ENCODE results near the gene ITGAE.

The ITGAE gene

DNA sequence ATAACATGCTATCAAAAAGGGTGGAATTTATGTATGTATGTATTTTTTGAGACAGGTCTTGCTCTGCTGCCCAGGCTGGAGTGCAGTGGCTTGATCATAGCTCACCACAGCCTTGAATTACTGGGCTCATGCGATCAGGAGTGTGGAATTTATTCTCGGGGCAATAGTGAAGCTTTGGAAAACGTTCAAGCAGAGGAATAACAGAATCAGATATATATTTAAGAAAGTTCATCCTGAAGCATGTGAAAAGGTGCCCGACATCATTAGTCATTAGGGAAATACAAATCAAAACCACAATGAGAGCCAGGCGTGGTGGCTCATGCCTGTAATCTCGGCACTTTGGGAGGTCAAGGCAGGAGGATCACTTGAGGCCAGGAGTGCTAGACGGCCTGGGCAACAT, 7.7 kb upstream of the ITGAE start:
- Histone ChIP-seq H3K9ac (ENCODE audit: low read length) (no peak overlapping the region), H3K27ac (ENCODE audit: low read depth, low read length) (no peak overlapping the region), H3K27me3 (ENCODE audit: insufficient read depth, low read length, poor library complexity) (no peaks in the 10 kb centered on the region), H3K79me1 (ENCODE audit: low read length) (no peaks in the 10 kb centered on the region), H3K4me2 (ENCODE audit: low read length) (no peak overlapping the region), H2BK5ac (ENCODE audit: low read length) (no peak overlapping the region), H3K56ac (ENCODE audit: low read length) (no peak overlapping the region), H2AK5ac (ENCODE audit: low read length) (no peak overlapping the region), H2BK120ac (ENCODE audit: low read depth, low read length) (no peak overlapping the region), H4K8ac (ENCODE audit: low read depth, low read length) (no peak overlapping the region), H3K4me1 (ENCODE audit: control insufficient read depth, low read depth, low read length) (no peaks in the 10 kb centered on the region), H3K18ac (ENCODE audit: low read length) (no peak overlapping the region), H2BK15ac (replicated peaks; ENCODE audit: low read depth) (no peak overlapping the region), H3K79me2 (ENCODE audit: control insufficient read depth, insufficient read depth, low read length) (no peaks in the 10 kb centered on the region), H3K4ac (ENCODE audit: low read depth, low read length) (no peak overlapping the region), H3K23ac (ENCODE audit: low read length) (no peak overlapping the region), H4K5ac (ENCODE audit: low read length) (no peak overlapping the region), H3K36me3 (ENCODE audit: control insufficient read depth, insufficient read depth, low read length) (peaks cover 13% of the 10 kb centered on the region), H3K4me3 (ENCODE audit: low read length) (no peak overlapping the region)
- no peak for DNase-seq
- WGBS (ENCODE audit: extremely low coverage, insufficient coverage, low lambda C conversion rate) = no CpG with 5 or more reads among the region's 7 CpGs

DNA sequence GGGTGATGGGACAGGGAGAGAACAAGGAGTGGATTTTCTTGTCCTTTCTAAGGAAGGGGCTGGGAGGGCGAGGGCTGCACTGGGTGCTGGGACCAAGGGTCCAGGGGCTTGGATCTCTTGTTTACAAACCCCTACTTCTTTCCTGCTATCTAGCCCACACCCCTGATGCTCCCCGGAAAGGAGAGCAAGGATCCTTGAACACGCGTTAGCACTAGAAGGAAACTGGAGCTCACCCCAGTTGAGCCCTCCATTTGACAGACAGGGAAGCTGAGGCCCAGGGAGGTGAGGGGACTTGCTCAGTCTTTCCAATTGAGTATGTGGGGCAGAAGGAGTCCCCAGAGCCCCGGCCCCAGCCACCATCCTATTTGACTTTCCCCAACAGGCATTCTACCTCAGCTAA, 4.6 kb upstream of the ITGAE start:
- Histone ChIP-seq H3K79me2 (ENCODE audit: control insufficient read depth, insufficient read depth, low read length) (no peaks in the 10 kb centered on the region), H3K9ac (ENCODE audit: low read length) (no peak overlapping the region), H2BK5ac (ENCODE audit: low read length) (no peak overlapping the region), H3K79me1 (ENCODE audit: low read length) (no peaks in the 10 kb centered on the region), H2BK15ac (replicated peaks; ENCODE audit: low read depth) (no peak overlapping the region), H3K4me1 (ENCODE audit: control insufficient read depth, low read depth, low read length) (no peaks in the 10 kb centered on the region), H3K18ac (ENCODE audit: low read length) (no peak overlapping the region), H3K4ac (ENCODE audit: low read depth, low read length) (no peak overlapping the region), H4K8ac (ENCODE audit: low read depth, low read length) (no peak overlapping the region), H3K56ac (ENCODE audit: low read length) (no peak overlapping the region), H3K4me3 (ENCODE audit: low read length) (no peak overlapping the region), H3K27me3 (ENCODE audit: insufficient read depth, low read length, poor library complexity) (no peaks in the 10 kb centered on the region), H2BK120ac (ENCODE audit: low read depth, low read length) (no peak overlapping the region), H2AK5ac (ENCODE audit: low read length) (no peak overlapping the region), H4K5ac (ENCODE audit: low read length) (no peak overlapping the region), H3K36me3 (ENCODE audit: control insufficient read depth, insufficient read depth, low read length) (peaks cover 8% of the 10 kb centered on the region), H3K27ac (ENCODE audit: low read depth, low read length) (no peak overlapping the region), H3K4me2 (ENCODE audit: low read length) (no peak overlapping the region), H3K23ac (ENCODE audit: low read length) (no peak overlapping the region)
- WGBS (ENCODE audit: extremely low coverage, insufficient coverage, low lambda C conversion rate) = no CpG with 5 or more reads among the region's 5 CpGs
- DNase-seq = no peak

DNA sequence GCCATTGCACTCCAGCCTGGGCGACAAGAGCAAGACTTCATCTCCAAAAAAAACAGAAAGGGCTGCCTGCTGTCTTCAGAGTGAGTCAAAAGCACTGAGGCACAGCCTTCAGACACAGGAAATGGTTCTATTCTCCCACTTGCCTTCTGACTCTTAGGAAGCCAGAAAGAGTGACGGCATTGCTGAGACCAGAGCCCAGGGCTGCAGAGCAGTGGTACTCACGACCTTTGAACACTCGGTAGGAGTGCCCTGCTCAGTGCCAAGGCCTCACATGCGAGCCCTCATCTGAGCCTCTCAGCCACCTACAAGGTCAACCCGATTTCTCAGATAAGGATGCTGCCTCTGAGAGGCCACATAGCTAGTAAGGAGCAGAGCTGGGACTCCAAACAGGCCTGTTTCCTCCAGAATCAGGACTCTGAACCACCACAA, 3.5 kb upstream of the ITGAE start:
- Histone ChIP-seq H3K23ac (ENCODE audit: low read length) (no peak overlapping the region), H3K18ac (ENCODE audit: low read length) (no peak overlapping the region), H3K27me3 (ENCODE audit: insufficient read depth, low read length, poor library complexity) (no peaks in the 10 kb centered on the region), H3K4me1 (ENCODE audit: control insufficient read depth, low read depth, low read length) (no peaks in the 10 kb centered on the region), H3K36me3 (ENCODE audit: control insufficient read depth, insufficient read depth, low read length) (peaks cover 3% of the 10 kb centered on the region), H3K79me1 (ENCODE audit: low read length) (no peaks in the 10 kb centered on the region), H3K9ac (ENCODE audit: low read length) (no peak overlapping the region), H2AK5ac (ENCODE audit: low read length) (no peak overlapping the region), H2BK5ac (ENCODE audit: low read length) (no peak overlapping the region), H3K4ac (ENCODE audit: low read depth, low read length) (no peak overlapping the region), H3K56ac (ENCODE audit: low read length) (no peak overlapping the region), H4K8ac (ENCODE audit: low read depth, low read length) (no peak overlapping the region), H4K5ac (ENCODE audit: low read length) (no peak overlapping the region), H2BK15ac (replicated peaks; ENCODE audit: low read depth) (no peak overlapping the region), H3K4me3 (ENCODE audit: low read length) (no peak overlapping the region), H2BK120ac (ENCODE audit: low read depth, low read length) (no peak overlapping the region), H3K79me2 (ENCODE audit: control insufficient read depth, insufficient read depth, low read length) (no peaks in the 10 kb centered on the region), H3K4me2 (ENCODE audit: low read length) (no peak overlapping the region), H3K27ac (ENCODE audit: low read depth, low read length) (no peak overlapping the region)
- DNase-seq = no peak
- no CpG with 5 or more reads among the region's 6 CpGs for WGBS (ENCODE audit: extremely low coverage, insufficient coverage, low lambda C conversion rate)

DNA sequence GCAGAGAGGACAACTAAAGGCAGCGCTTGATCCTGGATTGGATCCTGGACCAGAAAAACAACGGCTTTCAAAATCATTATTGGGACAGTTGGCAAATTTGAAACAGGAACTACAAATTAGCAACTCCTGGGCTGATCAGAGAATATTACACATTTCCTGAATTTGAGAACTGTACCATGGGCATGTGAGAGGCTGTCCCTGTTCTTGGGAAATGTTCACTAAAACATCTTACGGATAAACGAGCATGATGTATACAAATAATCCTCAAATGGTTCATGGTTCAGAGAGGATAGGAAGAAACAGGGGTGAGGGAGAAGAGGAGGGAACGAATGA, 2.3 kb upstream of the ITGAE start:
- no peaks in the 10 kb centered on the region for H3K79me1 ChIP-seq (ENCODE audit: low read length)
- no peak overlapping the region for H3K56ac ChIP-seq (ENCODE audit: low read length)
- WGBS (ENCODE audit: extremely low coverage, insufficient coverage, low lambda C conversion rate) = no CpG with 5 or more reads among the region's 5 CpGs

DNA sequence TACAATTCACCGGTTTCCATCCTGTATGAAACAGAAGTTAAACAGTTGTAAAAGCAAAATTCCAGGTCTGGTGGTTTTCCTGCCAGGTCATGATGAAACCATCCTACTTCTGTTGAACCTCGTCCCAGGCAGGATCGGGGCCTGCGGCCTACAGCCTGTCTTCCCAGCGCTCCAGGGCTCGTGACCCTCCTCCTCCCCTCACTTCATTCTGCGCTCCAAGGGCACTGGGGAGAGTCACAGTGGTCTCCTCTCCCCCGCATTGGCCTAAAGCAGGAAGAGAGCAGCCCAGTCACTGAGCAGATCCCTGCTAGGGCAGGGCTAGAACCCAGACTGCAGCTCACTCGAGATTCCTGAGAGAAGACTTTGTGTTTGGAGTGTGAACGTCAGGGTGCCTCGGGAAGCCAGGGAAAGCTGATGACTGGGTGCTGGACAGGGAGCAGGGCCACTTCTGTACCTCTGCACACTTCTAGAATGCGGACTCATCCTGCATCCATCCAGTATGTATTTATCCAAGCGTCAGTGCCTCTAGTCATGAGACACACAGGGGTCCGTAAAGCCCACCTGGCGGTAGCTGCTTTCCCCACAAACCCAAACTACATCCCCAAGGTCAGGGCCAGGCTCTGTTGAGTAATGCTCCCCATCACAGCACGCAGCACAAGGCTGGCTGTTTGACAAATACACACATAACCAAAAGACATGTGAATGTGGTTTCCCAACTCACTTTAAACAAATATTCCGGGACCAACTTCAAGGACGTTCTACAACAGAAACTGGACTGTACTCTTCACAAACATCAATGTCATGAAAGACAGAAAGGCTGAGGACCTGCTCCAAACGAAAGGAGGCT, 1.7 kb upstream of the ITGAE start:
- Histone ChIP-seq H3K56ac (ENCODE audit: low read length) (no peak overlapping the region), H4K5ac (ENCODE audit: low read length) (no peak overlapping the region), H3K4me3 (ENCODE audit: low read length) (no peak overlapping the region), H2BK5ac (ENCODE audit: low read length) (no peak overlapping the region), H3K18ac (ENCODE audit: low read length) (no peak overlapping the region), H2BK120ac (ENCODE audit: low read depth, low read length) (no peak overlapping the region), H4K8ac (ENCODE audit: low read depth, low read length) (no peak overlapping the region), H3K4ac (ENCODE audit: low read depth, low read length) (no peak overlapping the region), H2BK15ac (replicated peaks; ENCODE audit: low read depth) (no peak overlapping the region), H2AK5ac (ENCODE audit: low read length) (no peak overlapping the region), H3K4me1 (ENCODE audit: control insufficient read depth, low read depth, low read length) (no peaks in the 10 kb centered on the region), H3K79me2 (ENCODE audit: control insufficient read depth, insufficient read depth, low read length) (no peaks in the 10 kb centered on the region), H3K9ac (ENCODE audit: low read length) (no peak overlapping the region), H3K79me1 (ENCODE audit: low read length) (no peaks in the 10 kb centered on the region), H3K27me3 (ENCODE audit: insufficient read depth, low read length, poor library complexity) (no peaks in the 10 kb centered on the region), H3K4me2 (ENCODE audit: low read length) (no peak overlapping the region), H3K36me3 (ENCODE audit: control insufficient read depth, insufficient read depth, low read length) (peaks cover 3% of the 10 kb centered on the region), H3K23ac (ENCODE audit: low read length) (no peak overlapping the region), H3K27ac (ENCODE audit: low read depth, low read length) (no peak overlapping the region)
- WGBS (ENCODE audit: extremely low coverage, insufficient coverage, low lambda C conversion rate) = no CpG with 5 or more reads among the region's 19 CpGs
- DNase-seq = no peak

More for the DNA sequence above, 2.3 kb upstream of the ITGAE start:
- no peaks in the 10 kb centered on the region for H3K27me3 ChIP-seq (ENCODE audit: insufficient read depth, low read length, poor library complexity)
- DNase-seq = no peak
- no peak overlapping the region for H4K5ac ChIP-seq (ENCODE audit: low read length)
- H3K23ac ChIP-seq (ENCODE audit: low read length) = no peak overlapping the region
- H3K9ac ChIP-seq (ENCODE audit: low read length) = no peak overlapping the region
- peaks cover 3% of the 10 kb centered on the region for H3K36me3 ChIP-seq (ENCODE audit: control insufficient read depth, insufficient read depth, low read length)
- H3K27ac ChIP-seq (ENCODE audit: low read depth, low read length) = no peak overlapping the region
- H3K4me3 ChIP-seq (ENCODE audit: low read length) = no peak overlapping the region
- H3K18ac ChIP-seq (ENCODE audit: low read length) = no peak overlapping the region
- H2BK5ac ChIP-seq (ENCODE audit: low read length) = no peak overlapping the region
- no peak overlapping the region for H2BK120ac ChIP-seq (ENCODE audit: low read depth, low read length)
- no peak overlapping the region for H2BK15ac ChIP-seq (replicated peaks; ENCODE audit: low read depth)
- no peak overlapping the region for H4K8ac ChIP-seq (ENCODE audit: low read depth, low read length)
- H3K4me2 ChIP-seq (ENCODE audit: low read length) = no peak overlapping the region
- H3K4ac ChIP-seq (ENCODE audit: low read depth, low read length) = no peak overlapping the region
- H2AK5ac ChIP-seq (ENCODE audit: low read length) = no peak overlapping the region
- H3K4me1 ChIP-seq (ENCODE audit: control insufficient read depth, low read depth, low read length) = no peaks in the 10 kb centered on the region
- H3K79me2 ChIP-seq (ENCODE audit: control insufficient read depth, insufficient read depth, low read length) = no peaks in the 10 kb centered on the region

DNA sequence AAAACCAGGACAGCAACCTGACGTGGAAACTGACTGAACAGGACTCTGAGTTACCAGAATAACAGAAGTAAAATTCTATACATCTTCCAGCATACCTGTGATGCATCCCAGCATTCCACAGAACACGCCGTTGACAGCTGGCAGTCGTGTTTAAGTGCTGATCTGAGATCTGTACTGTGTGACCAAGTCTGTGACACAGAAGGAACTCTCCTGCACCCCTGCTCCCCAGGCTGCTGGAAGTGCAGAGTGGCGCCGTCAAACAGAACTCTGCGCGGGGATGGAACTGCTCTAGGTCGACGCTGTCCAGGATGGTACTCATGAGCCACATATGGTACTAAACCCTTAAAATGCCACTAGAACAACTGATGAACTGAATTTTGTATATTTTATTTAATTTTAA, 804 bp upstream of the ITGAE start:
- Histone ChIP-seq H3K79me2 (ENCODE audit: control insufficient read depth, insufficient read depth, low read length) (no peaks in the 10 kb centered on the region), H3K23ac (ENCODE audit: low read length) (no peak overlapping the region), H2BK120ac (ENCODE audit: low read depth, low read length) (no peak overlapping the region), H3K9ac (ENCODE audit: low read length) (no peak overlapping the region), H3K79me1 (ENCODE audit: low read length) (no peaks in the 10 kb centered on the region), H4K8ac (ENCODE audit: low read depth, low read length) (no peak overlapping the region), H2BK5ac (ENCODE audit: low read length) (no peak overlapping the region), H3K27me3 (ENCODE audit: insufficient read depth, low read length, poor library complexity) (no peaks in the 10 kb centered on the region), H3K4me2 (ENCODE audit: low read length) (no peak overlapping the region), H2AK5ac (ENCODE audit: low read length) (no peak overlapping the region), H3K18ac (ENCODE audit: low read length) (no peak overlapping the region), H3K27ac (ENCODE audit: low read depth, low read length) (no peak overlapping the region), H3K4ac (ENCODE audit: low read depth, low read length) (no peak overlapping the region), H4K5ac (ENCODE audit: low read length) (no peak overlapping the region), H3K56ac (ENCODE audit: low read length) (no peak overlapping the region), H3K4me1 (ENCODE audit: control insufficient read depth, low read depth, low read length) (no peaks in the 10 kb centered on the region), H2BK15ac (replicated peaks; ENCODE audit: low read depth) (no peak overlapping the region), H3K4me3 (ENCODE audit: low read length) (no peak overlapping the region), H3K36me3 (ENCODE audit: control insufficient read depth, insufficient read depth, low read length) (peaks cover 1% of the 10 kb centered on the region)
- no peak for DNase-seq
- WGBS (ENCODE audit: extremely low coverage, insufficient coverage, low lambda C conversion rate) = no CpG with 5 or more reads among the region's 10 CpGs
